Cerebellar cortex (tissue), 1 donor: ENCODE measurements around the gene POLD2.
"Not testable (repeated sequence)": the region's sequence is repeated elsewhere in the genome, so short reads cannot be mapped to it uniquely, and the experiment has no call there.

Experiments
- DNase-seq: peaks from one replicate; pipeline ENCODE4 v3.0.0-alpha.2; 2015; ENCODE audit warnings: low spot score

Gene POLD2

GRCh38 chr7:44138698-44139097 lies 15.3 kb upstream of the POLD2 start:
- no peak for DNase-seq

DNA sequence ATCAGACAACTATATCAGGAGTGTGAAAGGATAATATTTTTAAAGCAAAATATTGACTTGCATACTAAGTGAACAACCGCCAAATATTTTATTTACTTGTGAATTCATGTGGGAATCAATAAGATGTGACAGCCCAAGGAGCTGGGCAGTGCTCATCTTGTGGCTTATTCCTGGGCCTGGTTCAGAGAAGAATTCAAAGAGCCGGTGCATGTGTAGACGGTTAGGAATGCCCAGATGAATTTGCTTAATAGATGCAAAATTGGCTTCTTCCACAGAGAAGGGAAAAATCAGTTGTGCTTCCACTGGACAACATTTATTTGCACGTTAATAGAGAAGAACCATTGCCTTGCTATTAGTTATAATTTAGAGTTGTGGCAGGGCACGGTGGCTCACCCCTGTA lies 13.4 kb upstream of the POLD2 start:
- DNase-seq = no peak

GRCh38 chr7:44134943-44135628 lies 11.7 kb upstream of the POLD2 start:
- no peak for DNase-seq

GRCh38 chr7:44133295-44133694 lies 9.9 kb upstream of the POLD2 start:
- no peak for DNase-seq

- DNase-seq = no peak
Measured at GRCh38 chr7:44132039-44132438, 8.7 kb upstream of the POLD2 start.

GRCh38 chr7:44131173-44132029 lies 8.1 kb upstream of the POLD2 start:
- no peak for DNase-seq

GRCh38 chr7:44128721-44129582 lies 5.6 kb upstream of the POLD2 start:
- no peak for DNase-seq

- no peak for DNase-seq
Measured at GRCh38 chr7:44127161-44127560, 3.8 kb upstream of the POLD2 start.

- not testable (repeated sequence) for DNase-seq
Measured at GRCh38 chr7:44126574-44126973, 3.2 kb upstream of the POLD2 start.

DNA sequence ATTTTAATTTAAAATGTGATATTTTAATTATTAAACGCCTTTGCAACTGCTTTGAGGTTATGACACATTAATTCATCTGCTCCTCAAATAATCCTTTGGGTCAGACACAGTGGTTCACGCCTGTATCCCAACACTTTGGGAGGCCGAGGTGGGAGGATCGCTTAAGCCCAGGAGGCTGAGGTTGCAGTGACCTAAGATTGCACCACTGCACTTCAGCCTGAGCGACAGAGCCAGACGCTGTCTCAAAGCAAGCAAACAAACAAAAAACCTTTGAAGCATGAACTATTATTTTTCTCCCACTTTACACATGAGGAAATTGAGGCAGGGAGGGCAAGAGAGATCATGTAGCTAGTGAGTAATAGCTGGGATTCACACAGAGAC lies 1.5 kb upstream of the POLD2 start:
- DNase-seq = no peak

GRCh38 chr7:44122529-44122928 lies 819 bp downstream of the POLD2 start:
- no peak for DNase-seq

GRCh38 chr7:44121761-44122420 lies 1.5 kb downstream of the POLD2 start:
- DNase-seq = no peak

- no peak for DNase-seq
Measured at GRCh38 chr7:44120395-44120794, 3.0 kb downstream of the POLD2 start.

DNA sequence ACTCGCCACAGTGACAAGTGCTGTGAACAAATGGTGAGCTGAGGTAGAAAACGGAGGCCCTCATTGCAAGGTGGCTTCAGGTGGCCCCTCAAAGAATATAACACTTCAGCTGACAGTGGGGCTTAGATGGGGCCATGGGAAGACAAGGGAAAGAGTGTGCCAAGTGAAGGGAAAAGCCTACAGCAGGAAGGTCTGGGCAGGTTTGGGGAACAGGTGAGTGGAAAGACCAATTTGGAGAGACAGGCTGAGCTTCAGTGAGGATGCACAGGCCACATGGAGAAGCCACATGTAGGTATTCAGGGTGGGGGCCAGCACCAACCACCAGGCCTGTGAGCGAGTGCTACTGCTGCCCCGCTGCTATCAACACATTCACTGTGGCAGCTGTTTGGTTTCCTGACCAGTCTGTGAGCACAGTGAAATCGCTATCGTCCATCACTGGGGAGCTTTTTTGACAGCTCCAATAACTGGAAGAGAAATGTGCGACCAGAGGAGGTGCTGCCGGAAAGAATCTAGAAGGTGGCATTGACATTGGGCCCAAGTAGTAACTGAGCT lies 3.4 kb downstream of the POLD2 start:
- DNase-seq = no peak

DNA sequence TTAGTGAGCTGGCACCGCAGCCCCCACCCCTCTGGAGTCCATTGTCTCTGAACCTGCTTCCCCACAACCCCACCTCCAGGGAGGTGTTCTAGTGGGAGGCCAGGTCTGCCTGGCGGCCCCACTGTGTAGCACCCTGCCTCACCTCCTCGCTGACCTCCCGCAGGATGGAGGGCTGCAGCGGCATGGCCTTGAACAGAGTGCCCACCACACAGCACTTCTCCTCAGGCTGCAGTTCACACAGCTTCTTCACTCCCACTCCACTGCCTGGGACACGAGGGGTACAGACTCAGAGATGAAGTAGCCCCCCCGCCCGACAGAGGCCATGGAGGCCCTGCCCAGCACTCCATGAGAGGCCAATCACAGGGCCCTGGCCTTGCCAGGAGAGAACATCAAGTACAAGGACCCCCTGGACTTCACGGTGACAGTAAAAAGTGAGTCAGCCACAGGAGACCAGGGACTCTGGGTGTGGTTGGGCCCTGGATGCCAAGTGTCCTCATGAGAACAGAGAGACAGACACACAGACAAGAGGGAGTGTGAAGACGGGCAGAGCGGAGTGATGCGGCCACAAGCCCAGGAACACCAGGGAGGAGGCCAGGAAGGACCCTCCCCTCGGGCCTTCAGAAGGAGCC lies 5.4 kb downstream of the POLD2 start:
- no peak for DNase-seq

- no peak for DNase-seq
Measured at GRCh38 chr7:44116789-44117666, 6.3 kb downstream of the POLD2 start.

- no peak for DNase-seq
Measured at GRCh38 chr7:44116087-44116788, 7.1 kb downstream of the POLD2 start.

DNA sequence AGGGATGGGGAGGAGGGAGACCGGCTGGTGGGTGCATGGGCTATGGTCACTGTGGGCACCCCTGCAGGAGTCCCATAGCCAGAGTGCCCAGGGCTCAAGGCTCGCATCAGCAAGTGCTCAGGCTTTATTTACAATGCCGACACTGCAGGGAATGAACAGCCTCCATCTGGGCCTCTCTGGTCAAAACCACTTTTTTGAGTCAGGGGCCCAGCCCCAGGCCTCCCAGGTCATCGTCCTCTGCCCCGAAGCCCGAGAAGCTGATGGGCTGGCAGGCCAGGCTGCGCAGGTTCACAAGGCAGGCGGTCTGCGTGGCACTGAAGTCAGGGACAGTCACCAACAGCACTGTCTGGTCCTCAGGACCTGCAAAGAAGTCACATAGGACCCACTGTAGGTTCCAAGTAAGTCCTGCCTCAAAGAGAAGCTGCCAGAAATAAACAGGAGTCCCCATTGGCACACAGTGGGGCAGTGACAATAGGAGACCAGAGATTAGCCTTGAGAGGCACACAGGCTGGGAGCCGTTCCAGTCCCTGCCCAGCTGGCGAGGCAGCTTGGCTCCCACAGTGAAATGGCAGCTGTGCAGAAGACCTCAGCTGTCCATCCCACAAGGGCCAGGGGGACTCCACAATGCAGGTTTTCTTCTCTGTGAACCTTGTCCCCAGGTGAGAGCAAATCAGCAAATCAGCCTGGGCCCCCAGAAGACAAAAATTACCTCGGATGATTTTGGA lies 8.6 kb downstream of the POLD2 start:
- DNase-seq = peak; percentile 47
